Calu3 (cell line): ENCODE measurements around the gene OCEL1. TPM values are rescaled to one million over a fixed set of nuclear protein-coding genes. Genes with fewer than 3 reads are reported as not detected.

Source experiments
- BruUV-seq: library from RNA; stranded (reverse); fragments of 400-500 nt; replicated peaks from 2 replicates; lab custom pipeline; 2021; lab: Mats Ljungman, UMichigan
- CTCF ChIA-PET: fragments of 300-600 bp; sonication (Branson Sonifier 250); formaldehyde crosslinking; loops from one replicate; lab custom pipeline; 2022; ENCODE audit warnings: antibody characterized with exemption; lab: Charles Lee
- DNase-seq: peaks from one replicate; pipeline ENCODE4 v3.0.0; 2022
- H3K27ac Mint-ChIP-seq: one replicate; pipeline ENCODE4 v1.8.0; 2022; ENCODE audit warnings: mixed read lengths; ENCODE audit not compliant: unreplicated experiment
- H3K27me3 Mint-ChIP-seq: one replicate; pipeline ENCODE4 v1.8.0; 2022; ENCODE audit warnings: mixed read lengths; ENCODE audit not compliant: unreplicated experiment
- H3K36me3 Mint-ChIP-seq: one replicate; pipeline ENCODE4 v1.8.0; 2022; ENCODE audit warnings: mild to moderate bottlenecking, moderate library complexity, mixed read lengths; ENCODE audit not compliant: insufficient read depth, unreplicated experiment
- H3K4me1 Mint-ChIP-seq: one replicate; pipeline ENCODE4 v1.8.0; 2022; ENCODE audit warnings: mild to moderate bottlenecking, low read depth, mixed read lengths; ENCODE audit not compliant: unreplicated experiment
- H3K4me3 Mint-ChIP-seq: one replicate; pipeline ENCODE4 v1.8.0; 2022; ENCODE audit warnings: mild to moderate bottlenecking, low read depth, moderate library complexity, mixed read lengths; ENCODE audit not compliant: unreplicated experiment
- H3K9me3 Mint-ChIP-seq: one replicate; pipeline ENCODE4 v1.8.0; 2022; ENCODE audit warnings: low read depth, mixed read lengths; ENCODE audit not compliant: unreplicated experiment
- intact Hi-C: fragments of 100-400 bp; cut with micrococcal nuclease; formaldehyde crosslinking; loops from one replicate; pipeline ENCODE4 v1.10.0; 2022; ENCODE audit not compliant: unreplicated experiment
- total RNA-seq: library from RNA; stranded (reverse); gene quantifications from 2 replicates; pipeline ENCODE4 v1.2.3, GENCODE V29; 2022
- TF ChIP-seq, protein P1 (sequence below): fragments of 200-600 bp; IDR thresholded peaks from one replicate; pipeline ENCODE4 v1.8.0; 2022; ENCODE audit warnings: antibody characterized with exemption; ENCODE audit not compliant: unreplicated experiment

Gene OCEL1
- total RNA-seq, 1 experiment from 2014 or later = 12.2 TPM

DNA sequence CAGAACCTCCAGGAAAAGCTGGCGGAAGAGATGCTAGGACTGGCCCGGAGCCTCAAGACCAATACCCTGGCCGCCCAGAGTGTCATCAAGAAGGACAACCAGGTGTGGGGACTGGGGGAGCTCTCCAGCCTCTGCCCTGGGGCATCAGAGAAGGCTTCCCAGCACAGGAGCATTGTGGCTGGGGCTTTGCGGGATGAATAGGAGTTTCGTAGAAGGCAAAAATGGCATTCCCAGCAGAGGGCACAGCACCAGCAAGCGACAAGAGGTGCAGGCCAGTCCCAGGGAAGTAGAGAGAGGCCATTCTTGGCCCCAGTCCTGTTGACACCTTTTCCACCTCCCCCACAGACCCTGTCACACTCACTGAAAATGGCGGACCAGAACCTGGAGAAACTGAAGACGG lies 6.7 kb upstream of the OCEL1 start:
- Mint-ChIP-seq H3K4me3 (no peak overlapping the region), H3K27ac (no peak overlapping the region), H3K9me3 (no peaks in the 10 kb centered on the region), H3K27me3 (no peaks in the 10 kb centered on the region), H3K36me3 (peaks cover 27% of the 10 kb centered on the region), H3K4me1 (no peaks in the 10 kb centered on the region)
- no TSS peak for BruUV-seq
- CTCF ChIA-PET = interaction anchor here (0.6 kb wide), 1 partner anchor 101 kb away, joined by 4 read pairs; no protein-coding TSS in a partner anchor
- DNase-seq = no peak
- intact Hi-C loops = no loop called here
- TF ChIP-seq, protein P1, sequence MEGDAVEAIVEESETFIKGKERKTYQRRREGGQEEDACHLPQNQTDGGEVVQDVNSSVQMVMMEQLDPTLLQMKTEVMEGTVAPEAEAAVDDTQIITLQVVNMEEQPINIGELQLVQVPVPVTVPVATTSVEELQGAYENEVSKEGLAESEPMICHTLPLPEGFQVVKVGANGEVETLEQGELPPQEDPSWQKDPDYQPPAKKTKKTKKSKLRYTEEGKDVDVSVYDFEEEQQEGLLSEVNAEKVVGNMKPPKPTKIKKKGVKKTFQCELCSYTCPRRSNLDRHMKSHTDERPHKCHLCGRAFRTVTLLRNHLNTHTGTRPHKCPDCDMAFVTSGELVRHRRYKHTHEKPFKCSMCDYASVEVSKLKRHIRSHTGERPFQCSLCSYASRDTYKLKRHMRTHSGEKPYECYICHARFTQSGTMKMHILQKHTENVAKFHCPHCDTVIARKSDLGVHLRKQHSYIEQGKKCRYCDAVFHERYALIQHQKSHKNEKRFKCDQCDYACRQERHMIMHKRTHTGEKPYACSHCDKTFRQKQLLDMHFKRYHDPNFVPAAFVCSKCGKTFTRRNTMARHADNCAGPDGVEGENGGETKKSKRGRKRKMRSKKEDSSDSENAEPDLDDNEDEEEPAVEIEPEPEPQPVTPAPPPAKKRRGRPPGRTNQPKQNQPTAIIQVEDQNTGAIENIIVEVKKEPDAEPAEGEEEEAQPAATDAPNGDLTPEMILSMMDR = no peak

DNA sequence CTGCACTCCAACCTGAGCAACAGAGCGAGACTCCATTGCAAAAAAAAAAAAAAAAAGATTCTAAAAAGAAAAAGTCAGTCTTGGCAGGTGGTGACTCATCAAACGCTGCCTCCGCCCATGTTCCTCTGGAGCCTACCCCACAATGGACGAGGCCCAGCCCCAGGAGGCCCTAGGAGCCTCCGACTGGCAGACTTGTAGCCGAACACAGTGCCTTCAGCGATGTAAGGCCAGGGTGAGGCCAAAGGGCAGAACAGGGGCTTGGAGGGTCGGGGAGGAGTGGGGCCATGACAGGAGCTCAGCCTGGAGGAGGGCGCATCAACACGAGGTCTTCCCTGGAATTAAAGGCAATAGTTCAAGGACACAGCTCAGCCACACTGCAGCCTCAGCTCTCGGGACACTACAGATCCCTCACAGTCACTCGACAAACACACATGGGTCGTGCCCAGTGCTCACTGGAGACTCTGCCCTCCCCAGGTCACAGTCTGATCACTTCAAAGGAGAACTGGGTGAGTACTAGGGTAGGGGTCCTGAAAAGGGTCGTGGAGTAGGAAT lies 5.7 kb upstream of the OCEL1 start:
- Mint-ChIP-seq H3K4me3 (no peak overlapping the region), H3K4me1 (no peaks in the 10 kb centered on the region), H3K9me3 (no peaks in the 10 kb centered on the region), H3K27ac (no peak overlapping the region), H3K27me3 (no peaks in the 10 kb centered on the region), H3K36me3 (peaks cover 22% of the 10 kb centered on the region)
- peak; percentile 15 for DNase-seq
- intact Hi-C loops = no loop called here
- BruUV-seq = no TSS peak
- CTCF ChIA-PET = interaction anchor here (0.7 kb wide), 1 partner anchor 110 kb away, joined by 5 read pairs; no protein-coding TSS in a partner anchor
- TF ChIP-seq, protein P1 = no peak

DNA sequence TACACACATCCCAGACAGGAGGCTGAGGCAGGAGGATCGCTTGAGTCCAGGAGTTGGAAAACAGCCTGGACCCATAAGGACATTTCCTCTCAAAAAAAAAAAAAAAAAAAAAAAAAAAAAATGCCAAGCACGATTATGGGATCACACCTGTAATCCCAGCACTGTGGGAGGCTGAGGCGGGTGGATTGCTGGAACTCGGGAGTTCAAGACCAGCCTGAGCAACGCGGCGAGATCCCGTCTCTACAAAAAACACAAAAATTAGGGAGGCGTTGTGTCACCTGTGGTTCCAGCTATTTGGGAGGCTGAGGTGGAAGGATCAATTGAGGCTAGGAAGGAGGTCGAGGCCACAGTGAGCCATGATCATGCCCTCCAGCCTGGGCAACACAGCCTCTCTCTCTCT lies 973 bp upstream of the OCEL1 start:
- H3K4me1 Mint-ChIP-seq = no peaks in the 10 kb centered on the region
- peak overlapping the region; percentile 91 for H3K4me3 Mint-ChIP-seq
- CTCF ChIA-PET = no interaction called here
- intact Hi-C loops = no loop called here
- peaks cover 25% of the 10 kb centered on the region for H3K36me3 Mint-ChIP-seq
- BruUV-seq = no TSS peak
- no peak for DNase-seq
- no peaks in the 10 kb centered on the region for H3K9me3 Mint-ChIP-seq
- no peak overlapping the region for H3K27ac Mint-ChIP-seq
- H3K27me3 Mint-ChIP-seq = no peaks in the 10 kb centered on the region
- TF ChIP-seq, protein P1 = no peak

DNA sequence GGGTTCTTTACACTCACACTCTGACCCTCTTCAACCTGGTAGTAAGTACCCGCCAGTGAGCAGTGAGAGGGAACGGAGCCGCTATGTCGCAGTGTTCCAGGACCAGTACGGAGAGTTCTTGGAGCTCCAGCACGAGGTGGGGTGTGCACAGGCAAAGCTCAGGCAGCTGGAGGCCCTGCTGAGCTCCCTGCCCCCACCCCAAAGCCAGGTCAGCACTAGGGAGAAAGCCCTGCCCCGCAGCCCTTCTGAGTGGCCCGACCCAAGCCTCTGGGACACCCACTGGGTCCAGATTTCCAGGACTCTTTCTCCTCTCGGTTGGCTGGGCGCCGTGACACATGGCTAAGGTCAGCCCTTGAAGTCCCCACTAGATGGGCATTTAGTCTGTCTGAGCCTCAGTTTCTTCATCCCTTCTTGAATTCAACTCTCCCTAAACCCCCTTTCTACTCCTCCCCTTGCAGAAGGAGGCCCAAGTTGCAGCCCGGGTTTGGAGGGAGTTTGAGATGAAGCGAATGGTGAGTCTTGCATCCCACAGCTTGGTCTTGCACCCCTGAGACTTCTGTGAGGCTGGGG lies 1.9 kb downstream of the OCEL1 start:
- H3K27me3 Mint-ChIP-seq = no peaks in the 10 kb centered on the region
- H3K9me3 Mint-ChIP-seq = no peaks in the 10 kb centered on the region
- no peaks in the 10 kb centered on the region for H3K4me1 Mint-ChIP-seq
- no peak overlapping the region for H3K27ac Mint-ChIP-seq
- peaks cover 45% of the 10 kb centered on the region for H3K36me3 Mint-ChIP-seq
- TF ChIP-seq, protein P1 = no peak
- DNase-seq = no peak
- BruUV-seq = no TSS peak
- intact Hi-C loops = no loop called here
- CTCF ChIA-PET = interaction anchor here (0.6 to 0.7 kb wide), 2 partner anchors 128 to 230 kb away, joined by 3 read pairs; no protein-coding TSS in a partner anchor
- no peak overlapping the region for H3K4me3 Mint-ChIP-seq
